DMS53 treated with DMSO at 0.1 percent for 48 hours (cell line): ENCODE results near the gene PWWP2B.

Experiments
- DNase-seq: peaks from one replicate; lab custom pipeline; 2025; ENCODE audit not compliant: unreplicated experiment; lab: John Stamatoyannopoulos, UW

The PWWP2B gene

GRCh38 chr10:132455986-132456847, 59.2 kb downstream of the PWWP2B start:
- DNase-seq: no peak

GRCh38 chr10:132456881-132457280, 59.9 kb downstream of the PWWP2B start:
- DNase-seq: no peak

GRCh38 chr10:132457328-132458070, 60.5 kb downstream of the PWWP2B start:
- peak; percentile 25 for DNase-seq

- DNase-seq: no peak
Observed at GRCh38 chr10:132458071-132458585, 61.1 kb downstream of the PWWP2B start.

- peak; percentile 12 for DNase-seq
Observed at GRCh38 chr10:132458586-132459300, 61.7 kb downstream of the PWWP2B start.

- no peak for DNase-seq
Observed at GRCh38 chr10:132459301-132460003, 62.5 kb downstream of the PWWP2B start.

GRCh38 chr10:132460071-132460470, 63.1 kb downstream of the PWWP2B start:
- DNase-seq: no peak

GRCh38 chr10:132460691-132461090, 63.7 kb downstream of the PWWP2B start:
- DNase-seq: no peak

GRCh38 chr10:132461103-132461682, 64.2 kb downstream of the PWWP2B start:
- no peak for DNase-seq

GRCh38 chr10:132461683-132462231, 64.8 kb downstream of the PWWP2B start:
- DNase-seq: no peak

- no peak for DNase-seq
Observed at GRCh38 chr10:132462463-132463332, 65.7 kb downstream of the PWWP2B start.

- DNase-seq: no peak
Observed at GRCh38 chr10:132463333-132464255, 66.6 kb downstream of the PWWP2B start.

GRCh38 chr10:132464256-132465192, 67.5 kb downstream of the PWWP2B start:
- no peak for DNase-seq

- DNase-seq: no peak
Observed at GRCh38 chr10:132465193-132465888, 68.3 kb downstream of the PWWP2B start.

GRCh38 chr10:132465889-132466519, 69.0 kb downstream of the PWWP2B start:
- no peak for DNase-seq
